Renal pelvis (tissue), 12 donors: ENCODE measurements around the gene FAHD2A. TPM values are rescaled to one million over a fixed set of nuclear protein-coding genes. Genes with fewer than 3 reads are reported as not detected.
A peak's percentile ranks its signal among the peaks of the same experiment; 100 is the strongest.
"Not testable (repeated sequence)": the region's sequence is repeated elsewhere in the genome, so short reads cannot be mapped to it uniquely, and the experiment has no call there.

Source experiments
- DNase-seq: peaks from one replicate; pipeline ENCODE4 v3.0.0-alpha.2; 2013
- long read RNA-seq, 16 experiments: transcript quantifications; one replicate each; lab custom pipeline, GENCODE V29; 2026
- polyA plus RNA-seq, 3 donors: library from polyadenylated mRNA; unstranded; fragments of 120-200 nt; gene quantifications; one replicate each; pipeline ENCODE4 v1.2.1, GENCODE V29; 2013; ENCODE audit not compliant: insufficient read length in 3 of 3

The FAHD2A gene
- polyA plus RNA-seq = 10 to 100 TPM; 40.1 to 54.2 (median 49.9) TPM
- long read RNA-seq, donor 1, full-length matches to known transcripts = 14 of 14 reads
- long read RNA-seq, donor 1, partial matches to known transcripts = 0 of 14 reads
- long read RNA-seq, donor 1, other reads (novel, unspliced or antisense) = 0 of 14 reads
- long read RNA-seq, donor 2, full-length matches to known transcripts = 28 of 34 reads
- long read RNA-seq, donor 2, partial matches to known transcripts = 6 of 34 reads
- long read RNA-seq, donor 2, other reads (novel, unspliced or antisense) = 0 of 34 reads
- long read RNA-seq, donor 3, full-length matches to known transcripts = 9 of 9 reads
- long read RNA-seq, donor 3, partial matches to known transcripts = 0 of 9 reads
- long read RNA-seq, donor 3, other reads (novel, unspliced or antisense) = 0 of 9 reads
- long read RNA-seq, donor 4, full-length matches to known transcripts = 11 of 11 reads
- long read RNA-seq, donor 4, partial matches to known transcripts = 0 of 11 reads
- long read RNA-seq, donor 4, other reads (novel, unspliced or antisense) = 0 of 11 reads
- long read RNA-seq, donor 5, full-length matches to known transcripts = 4 of 4 reads
- long read RNA-seq, donor 5, partial matches to known transcripts = 0 of 4 reads
- long read RNA-seq, donor 5, other reads (novel, unspliced or antisense) = 0 of 4 reads
- long read RNA-seq, donor 6, full-length matches to known transcripts = 6 of 6 reads
- long read RNA-seq, donor 6, partial matches to known transcripts = 0 of 6 reads
- long read RNA-seq, donor 6, other reads (novel, unspliced or antisense) = 0 of 6 reads
- long read RNA-seq, donor 7, full-length matches to known transcripts = 11 of 11 reads
- long read RNA-seq, donor 7, partial matches to known transcripts = 0 of 11 reads
- long read RNA-seq, donor 7, other reads (novel, unspliced or antisense) = 0 of 11 reads
- long read RNA-seq, donor 8, full-length matches to known transcripts = 2 of 2 reads
- long read RNA-seq, donor 8, partial matches to known transcripts = 0 of 2 reads
- long read RNA-seq, donor 8, other reads (novel, unspliced or antisense) = 0 of 2 reads
- long read RNA-seq, donor 9, full-length matches to known transcripts = 17 of 22 reads
- long read RNA-seq, donor 9, partial matches to known transcripts = 5 of 22 reads
- long read RNA-seq, donor 9, other reads (novel, unspliced or antisense) = 0 of 22 reads
- long read RNA-seq, donor 10, full-length matches to known transcripts = 6 of 12 reads
- long read RNA-seq, donor 10, partial matches to known transcripts = 6 of 12 reads
- long read RNA-seq, donor 10, other reads (novel, unspliced or antisense) = 0 of 12 reads
- long read RNA-seq, donor 11, full-length matches to known transcripts = 7 of 7 reads
- long read RNA-seq, donor 11, partial matches to known transcripts = 0 of 7 reads
- long read RNA-seq, donor 11, other reads (novel, unspliced or antisense) = 0 of 7 reads
- long read RNA-seq, donor 12, full-length matches to known transcripts = 11 of 11 reads
- long read RNA-seq, donor 12, partial matches to known transcripts = 0 of 11 reads
- long read RNA-seq, donor 12, other reads (novel, unspliced or antisense) = 0 of 11 reads
- long read RNA-seq, donor 13, full-length matches to known transcripts = 11 of 11 reads
- long read RNA-seq, donor 13, partial matches to known transcripts = 0 of 11 reads
- long read RNA-seq, donor 13, other reads (novel, unspliced or antisense) = 0 of 11 reads
- long read RNA-seq, donor 14 = 0 reads
- long read RNA-seq, donor 15, full-length matches to known transcripts = 14 of 19 reads
- long read RNA-seq, donor 15, partial matches to known transcripts = 5 of 19 reads
- long read RNA-seq, donor 15, other reads (novel, unspliced or antisense) = 0 of 19 reads
- long read RNA-seq, donor 16, full-length matches to known transcripts = 11 of 11 reads
- long read RNA-seq, donor 16, partial matches to known transcripts = 0 of 11 reads
- long read RNA-seq, donor 16, other reads (novel, unspliced or antisense) = 0 of 11 reads

GRCh38 chr2:95402370-95403203, at the start of gene FAHD2A:
TSS of gene FAHD2A (plus strand) at chr2:95402708. CDS start at chr2:95405559, 2,851 bp downstream.
- peak; percentile 95 for DNase-seq

DNA sequence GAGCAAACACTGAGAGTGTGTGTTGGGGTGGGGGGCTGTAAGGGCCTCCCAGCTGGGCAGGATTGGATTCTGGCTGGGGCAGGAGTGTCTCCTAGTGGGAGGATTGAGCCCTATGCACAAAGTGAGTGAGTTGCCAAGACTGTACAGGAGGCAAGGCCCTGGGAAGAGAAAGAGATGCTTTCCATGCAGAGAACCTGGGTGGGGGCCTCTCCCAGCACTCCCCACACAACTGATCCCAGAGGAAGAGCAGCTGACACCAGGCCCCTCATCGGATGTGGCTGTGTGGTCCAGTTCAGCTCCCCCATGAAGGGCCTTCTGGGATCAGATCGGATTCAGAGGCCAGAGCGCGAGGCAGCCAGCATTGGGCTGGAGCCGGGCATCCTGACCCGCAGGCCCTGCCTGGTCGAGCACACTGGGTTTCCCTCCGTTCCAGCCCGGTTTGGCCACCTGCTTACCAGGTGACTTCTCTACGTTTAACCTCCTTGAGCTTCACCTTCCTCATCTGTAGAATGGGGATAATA, 49.4 kb upstream of the FAHD2A start:
- no peak for DNase-seq

- DNase-seq = no peak
These were observed 48.7 kb upstream of the FAHD2A start for GRCh38 chr2:95353613-95354468.

DNA sequence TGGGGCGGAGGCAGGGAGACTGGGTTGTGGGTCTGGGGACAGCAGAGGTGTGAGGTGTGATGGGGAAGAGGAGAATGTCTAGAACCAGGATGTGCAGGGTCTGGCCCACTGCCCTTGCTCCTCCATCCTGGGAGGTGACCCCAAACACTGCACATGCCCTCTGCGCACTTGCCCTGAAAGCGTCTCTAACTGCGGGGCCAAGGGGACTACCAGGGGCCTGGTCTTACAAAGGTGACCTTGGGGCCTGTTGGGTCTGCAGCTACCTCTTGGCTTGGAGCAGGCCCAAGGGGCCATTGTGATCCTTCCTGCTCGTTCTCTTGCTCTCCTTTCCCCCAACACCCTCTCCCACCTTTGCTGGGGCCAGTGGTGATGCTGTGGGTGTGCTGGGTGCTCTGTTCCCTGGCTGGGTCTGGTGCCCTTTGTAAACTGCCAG, 48.0 kb upstream of the FAHD2A start:
- DNase-seq = no peak

GRCh38 chr2:95354925-95355324, 47.6 kb upstream of the FAHD2A start:
- DNase-seq = no peak

DNA sequence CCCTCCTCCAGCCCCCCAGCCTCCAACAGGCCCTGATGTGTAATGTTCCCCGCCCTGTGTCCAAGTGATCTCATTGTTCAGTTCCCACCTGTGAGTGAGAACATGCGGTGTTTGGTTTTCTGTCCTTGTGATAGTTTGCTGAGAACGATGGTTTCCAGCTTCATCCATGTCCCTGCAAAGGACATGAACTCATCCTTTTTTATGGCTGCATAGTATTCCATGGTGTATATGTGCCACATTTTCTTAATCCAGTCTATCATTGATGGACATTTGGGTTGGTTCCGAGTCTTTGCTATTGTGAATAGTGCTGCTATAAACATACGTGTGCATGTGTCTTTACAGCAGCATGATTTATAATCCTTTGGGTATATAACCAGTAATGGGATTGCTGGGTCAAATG, 47.0 kb upstream of the FAHD2A start:
- not testable (repeated sequence) for DNase-seq

DNA sequence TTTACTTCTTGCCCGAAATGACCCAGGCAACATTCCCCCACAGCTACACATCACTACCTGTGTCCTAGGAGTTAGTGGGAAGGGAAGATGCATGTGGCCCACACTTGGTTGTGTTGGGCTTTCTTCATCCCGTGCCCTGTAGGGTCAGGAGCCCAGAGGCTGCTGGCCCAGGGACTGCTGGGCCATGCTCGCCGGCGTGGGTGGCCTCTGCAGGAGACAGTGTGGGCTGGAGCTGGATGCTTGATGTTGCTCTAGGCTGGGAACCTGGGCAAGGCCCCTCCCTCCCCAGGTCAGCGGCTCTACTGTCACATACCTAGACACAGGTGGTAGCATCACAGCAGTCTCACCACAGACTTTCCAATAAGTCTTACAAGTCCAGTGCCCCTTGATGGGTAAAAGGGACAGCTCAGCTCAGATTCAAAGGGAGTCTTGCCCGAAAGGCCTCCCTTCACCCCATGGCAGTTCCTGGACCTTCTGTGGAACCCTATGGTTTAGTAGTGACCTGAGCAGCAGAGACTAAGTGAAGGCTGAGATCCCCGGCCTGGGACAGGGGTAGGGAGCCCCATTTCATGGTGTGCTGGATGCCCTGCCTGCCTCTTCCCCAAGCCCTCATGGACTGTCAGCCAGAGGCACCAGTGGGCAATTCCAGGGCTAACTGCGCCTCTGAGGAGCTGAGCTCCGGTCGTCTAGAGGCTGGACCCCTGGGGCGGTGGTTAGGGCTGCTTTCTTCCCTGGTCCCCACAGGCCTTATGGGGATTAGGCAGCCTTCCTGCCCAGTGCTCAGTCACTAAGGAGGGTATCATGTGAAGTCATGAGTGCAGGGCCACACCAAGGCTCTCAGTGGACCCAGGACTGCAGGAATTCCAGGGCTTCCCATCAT, 45.4 kb upstream of the FAHD2A start:
- DNase-seq = no peak

- no peak for DNase-seq
These were observed 44.7 kb upstream of the FAHD2A start for GRCh38 chr2:95357717-95358280.

DNA sequence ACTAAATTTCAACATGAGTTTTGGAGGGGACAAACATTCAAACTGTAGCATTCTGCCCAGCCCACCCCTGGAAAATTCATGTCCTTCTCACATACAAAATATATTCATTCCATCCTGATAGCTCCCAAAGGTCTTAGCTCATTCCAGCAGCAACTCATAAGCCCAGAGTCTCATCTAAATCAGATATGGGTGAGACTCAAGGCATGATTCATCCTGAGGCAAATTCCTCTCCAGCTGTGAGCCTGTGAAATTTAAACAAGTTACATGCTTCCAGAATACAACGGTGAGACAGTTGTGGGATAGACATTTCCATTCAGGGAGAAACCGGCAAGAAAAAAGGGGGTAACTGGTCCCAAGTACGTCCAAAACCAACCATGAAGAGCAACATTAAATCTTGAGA, 43.5 kb upstream of the FAHD2A start:
- DNase-seq = no peak

GRCh38 chr2:95359501-95359930, 43.0 kb upstream of the FAHD2A start:
- no peak for DNase-seq

DNA sequence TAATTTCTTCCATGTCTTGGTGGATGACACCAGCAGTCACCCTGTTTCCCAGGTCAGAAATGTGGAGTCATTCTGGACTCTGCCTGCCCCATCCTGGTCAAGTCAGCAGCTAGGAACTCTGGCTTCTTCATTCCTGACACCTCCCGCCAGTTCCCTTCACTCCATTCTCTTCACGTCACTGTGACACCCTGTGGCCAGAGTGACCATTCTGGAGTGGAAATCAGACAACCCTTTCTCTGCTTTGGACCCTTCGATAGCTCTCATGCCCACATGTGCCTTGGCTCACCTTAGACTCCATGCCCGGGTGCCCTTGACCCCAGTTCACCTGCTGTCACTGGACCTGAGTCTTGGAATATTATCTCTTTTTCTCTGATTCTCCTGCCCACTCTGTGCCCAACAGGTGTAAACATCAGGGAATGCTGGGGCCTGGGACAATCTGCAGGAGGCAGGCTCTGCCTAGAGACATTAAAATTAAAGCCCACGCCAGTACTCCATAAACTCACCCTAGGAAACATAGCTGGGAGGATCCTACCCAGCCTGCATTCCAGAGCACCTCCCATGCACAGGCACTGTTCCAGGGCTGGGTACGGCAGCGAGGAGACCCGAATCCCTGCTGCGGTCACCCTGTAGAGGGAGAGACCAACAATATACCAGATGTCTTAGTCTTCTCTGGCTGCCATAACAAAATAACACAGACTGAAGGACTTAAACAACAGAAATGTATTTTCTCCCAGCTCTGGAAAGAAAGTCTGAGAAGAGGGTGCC, 41.1 kb upstream of the FAHD2A start:
- DNase-seq = no peak

- DNase-seq = no peak
These were observed 40.0 kb upstream of the FAHD2A start for GRCh38 chr2:95362486-95362885.

- DNase-seq = no peak
These were observed 36.0 kb upstream of the FAHD2A start for GRCh38 chr2:95366514-95366913.

GRCh38 chr2:95372216-95372829, 30.2 kb upstream of the FAHD2A start:
- no peak for DNase-seq

DNA sequence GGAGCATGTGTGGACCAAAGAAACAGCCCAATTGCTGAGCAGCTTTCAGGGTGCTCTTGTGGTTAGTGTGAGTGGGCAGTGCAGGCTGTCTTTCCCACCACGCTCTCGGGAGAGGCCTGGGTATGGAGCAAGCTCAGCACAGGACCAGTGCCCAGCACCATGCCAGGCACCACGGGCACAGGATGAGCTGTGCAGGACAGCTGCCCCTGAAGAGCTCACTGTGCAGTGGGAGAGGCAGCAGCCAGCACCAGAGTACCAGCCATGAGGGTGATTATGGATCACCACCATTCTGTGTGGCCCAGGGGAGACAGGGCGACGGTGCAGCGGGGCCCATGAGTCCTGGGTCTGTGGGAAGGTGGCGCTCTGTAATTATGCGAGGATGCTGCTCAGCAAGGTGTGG, 29.7 kb upstream of the FAHD2A start:
- DNase-seq = no peak
